Measurements from ENCODE around the gene APBB3.

Gene APBB3

DNA sequence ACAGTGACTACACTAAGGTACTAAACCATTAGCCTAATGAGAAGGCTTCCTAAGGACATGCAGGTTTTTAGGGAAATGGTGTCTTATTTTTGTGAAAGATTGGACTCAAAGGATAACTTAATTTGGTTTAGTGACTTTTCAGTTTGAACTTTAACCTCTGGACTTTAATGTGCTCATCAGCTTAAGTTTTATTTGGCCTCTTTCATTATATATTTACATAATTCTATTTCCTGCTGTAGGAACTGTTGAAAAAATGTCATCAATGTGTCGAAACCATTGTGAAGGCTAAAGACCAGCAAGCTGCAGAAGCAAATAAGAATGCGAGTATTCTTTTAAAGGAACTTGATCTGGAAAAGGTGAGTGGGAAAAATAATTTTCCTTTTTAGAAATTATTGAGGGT, 51.3 kb downstream of the APBB3 start:
- DNase-seq (ENCODE audit: low spot score): no peak
- in situ Hi-C loops (cut with MboI; ENCODE audit: low pct_unique_long_range_greater_than_20kb, low sequenced_read_pairs, unreplicated experiment): no loop called here
- TF ChIP-seq, protein P1, sequence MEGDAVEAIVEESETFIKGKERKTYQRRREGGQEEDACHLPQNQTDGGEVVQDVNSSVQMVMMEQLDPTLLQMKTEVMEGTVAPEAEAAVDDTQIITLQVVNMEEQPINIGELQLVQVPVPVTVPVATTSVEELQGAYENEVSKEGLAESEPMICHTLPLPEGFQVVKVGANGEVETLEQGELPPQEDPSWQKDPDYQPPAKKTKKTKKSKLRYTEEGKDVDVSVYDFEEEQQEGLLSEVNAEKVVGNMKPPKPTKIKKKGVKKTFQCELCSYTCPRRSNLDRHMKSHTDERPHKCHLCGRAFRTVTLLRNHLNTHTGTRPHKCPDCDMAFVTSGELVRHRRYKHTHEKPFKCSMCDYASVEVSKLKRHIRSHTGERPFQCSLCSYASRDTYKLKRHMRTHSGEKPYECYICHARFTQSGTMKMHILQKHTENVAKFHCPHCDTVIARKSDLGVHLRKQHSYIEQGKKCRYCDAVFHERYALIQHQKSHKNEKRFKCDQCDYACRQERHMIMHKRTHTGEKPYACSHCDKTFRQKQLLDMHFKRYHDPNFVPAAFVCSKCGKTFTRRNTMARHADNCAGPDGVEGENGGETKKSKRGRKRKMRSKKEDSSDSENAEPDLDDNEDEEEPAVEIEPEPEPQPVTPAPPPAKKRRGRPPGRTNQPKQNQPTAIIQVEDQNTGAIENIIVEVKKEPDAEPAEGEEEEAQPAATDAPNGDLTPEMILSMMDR (IDR thresholded peaks at IDR 0.05; ENCODE audit: extremely low read depth, insufficient read depth, missing control alignments): no peak

DNA sequence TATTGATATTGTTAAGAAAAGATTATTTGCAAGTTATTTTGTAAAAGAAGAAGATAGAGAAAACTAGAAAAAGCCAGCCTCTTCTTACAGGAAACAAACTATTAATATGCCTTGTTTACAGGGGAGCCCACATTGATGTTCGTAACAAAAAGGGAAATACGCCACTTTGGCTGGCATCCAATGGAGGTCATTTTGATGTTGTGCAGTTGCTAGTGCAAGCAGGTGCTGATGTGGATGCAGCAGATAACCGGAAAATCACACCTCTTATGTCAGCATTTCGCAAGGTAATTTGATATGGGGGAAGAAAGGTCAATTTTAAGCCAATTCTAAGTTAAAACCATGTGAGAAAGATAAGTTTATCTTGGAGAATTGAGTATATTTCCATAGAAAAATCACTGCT, 54.5 kb downstream of the APBB3 start:
- TF ChIP-seq, protein P1 (IDR thresholded peaks at IDR 0.05; ENCODE audit: extremely low read depth, insufficient read depth, missing control alignments): no peak
- in situ Hi-C loops (cut with MboI; ENCODE audit: low pct_unique_long_range_greater_than_20kb, low sequenced_read_pairs, unreplicated experiment): no loop called here
- DNase-seq (ENCODE audit: low spot score): no peak

Measured in GM13977 (cell line).